ENCODE data around the gene CHCHD6.

CHCHD6 gene

GRCh38 chr3:126983653-126984390 lies 279.8 kb downstream of the CHCHD6 start:
- no peak for DNase-seq

GRCh38 chr3:126984391-126985131 lies 280.5 kb downstream of the CHCHD6 start:
- no peak for DNase-seq

DNA sequence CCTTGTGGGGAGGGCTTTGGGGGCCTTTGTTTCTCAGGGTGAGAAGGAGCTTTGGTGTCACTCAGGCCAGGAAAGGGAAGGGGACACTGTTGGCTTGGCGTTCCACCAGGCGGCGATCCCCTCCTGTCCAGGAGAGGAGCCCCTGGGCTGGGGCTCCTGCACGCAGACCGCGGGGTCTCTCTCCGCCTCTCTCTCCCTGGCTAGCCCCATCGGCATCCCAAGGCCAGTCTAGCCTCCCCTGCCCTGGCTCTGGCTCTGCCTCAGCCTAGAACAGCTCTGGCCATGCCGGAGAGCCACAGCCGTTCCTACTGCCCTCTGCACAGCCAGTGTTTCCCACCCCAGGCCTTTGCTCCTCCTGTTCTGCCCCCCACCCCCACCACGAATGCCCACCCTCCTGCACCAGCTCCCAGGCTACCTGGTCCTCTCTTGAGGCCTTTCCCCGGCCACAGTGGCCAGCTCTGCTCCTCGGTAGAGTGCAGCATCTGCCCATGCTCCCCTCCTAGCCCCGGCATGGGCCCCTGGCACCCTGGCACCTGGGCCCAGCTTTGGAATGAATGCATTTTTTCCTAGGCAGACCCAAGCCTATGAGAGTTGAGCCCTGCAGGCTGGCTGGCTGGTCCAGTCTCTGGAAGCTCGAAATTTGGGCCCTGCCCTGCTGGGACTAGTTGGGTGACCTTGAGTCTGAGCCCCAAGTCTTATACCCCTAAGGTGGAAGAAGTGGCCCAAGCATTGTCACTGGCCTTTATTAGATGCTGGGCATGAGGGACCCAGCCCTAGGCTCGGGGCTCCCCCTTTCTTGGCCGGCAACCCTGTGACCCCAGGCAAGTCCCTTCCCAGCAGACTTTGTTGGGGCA lies 281.3 kb downstream of the CHCHD6 start:
- no peak for DNase-seq

GRCh38 chr3:126986001-126986400 lies 282.0 kb downstream of the CHCHD6 start:
- DNase-seq = no peak

DNA sequence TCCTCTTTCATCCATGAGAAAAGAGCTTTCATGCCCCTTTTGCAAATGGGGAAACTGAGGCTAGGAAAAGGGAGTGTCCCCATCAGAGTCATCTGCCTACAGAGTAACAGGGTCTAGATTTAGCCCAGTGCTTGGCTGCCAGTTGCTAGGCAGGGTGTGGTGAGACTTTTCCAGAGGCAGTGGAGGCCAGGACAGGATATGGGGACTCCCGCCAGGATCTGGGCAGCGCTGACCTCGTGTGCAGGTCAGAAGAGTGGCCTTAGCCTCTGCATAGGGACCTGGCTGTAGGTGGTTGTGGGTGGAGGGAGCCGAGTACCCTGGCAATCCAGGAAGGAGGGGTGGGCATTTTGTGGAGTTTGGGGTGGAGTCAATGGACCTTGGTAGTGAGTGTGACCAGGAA lies 283.1 kb downstream of the CHCHD6 start:
- no peak for DNase-seq

DNA sequence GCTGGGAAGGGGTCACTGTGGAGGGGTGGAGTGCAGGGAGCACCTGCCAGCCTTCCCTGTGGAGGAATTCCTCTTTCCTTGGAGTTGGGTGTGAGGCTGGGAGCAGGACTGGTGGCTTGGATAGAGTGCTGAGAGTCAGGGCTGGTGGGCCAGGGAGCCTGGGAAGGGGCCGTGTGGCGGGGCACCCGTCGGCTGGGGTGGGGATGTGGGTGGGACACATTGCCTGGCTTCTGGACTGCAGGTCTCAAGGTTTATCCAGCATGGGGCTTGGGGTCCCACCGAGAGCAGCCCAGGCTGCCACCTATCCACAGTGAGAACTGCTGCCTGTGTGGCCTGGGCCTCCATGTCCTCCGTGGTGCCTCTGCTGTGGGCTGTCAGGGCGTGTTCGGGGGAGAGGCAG lies 283.6 kb downstream of the CHCHD6 start:
- no peak for DNase-seq

DNA sequence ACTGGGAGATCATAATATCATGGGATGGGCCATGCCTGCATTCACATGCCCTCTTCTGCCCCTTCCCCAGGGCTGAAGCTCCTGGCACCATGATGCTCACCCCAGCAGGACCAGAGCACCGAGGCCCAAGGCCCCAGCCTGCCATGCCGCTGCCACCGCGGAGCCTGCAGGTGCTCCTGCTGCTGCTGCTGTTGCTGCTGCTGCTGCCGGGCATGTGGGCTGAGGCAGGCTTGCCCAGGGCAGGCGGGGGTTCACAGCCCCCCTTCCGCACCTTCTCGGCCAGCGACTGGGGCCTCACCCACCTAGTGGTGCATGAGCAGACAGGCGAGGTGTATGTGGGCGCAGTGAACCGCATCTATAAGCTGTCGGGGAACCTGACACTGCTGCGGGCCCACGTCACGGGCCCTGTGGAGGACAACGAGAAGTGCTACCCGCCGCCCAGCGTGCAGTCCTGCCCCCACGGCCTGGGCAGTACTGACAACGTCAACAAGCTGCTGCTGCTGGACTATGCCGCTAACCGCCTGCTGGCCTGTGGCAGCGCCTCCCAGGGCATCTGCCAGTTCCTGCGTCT lies 284.5 kb downstream of the CHCHD6 start:
- DNase-seq = no peak

DNA sequence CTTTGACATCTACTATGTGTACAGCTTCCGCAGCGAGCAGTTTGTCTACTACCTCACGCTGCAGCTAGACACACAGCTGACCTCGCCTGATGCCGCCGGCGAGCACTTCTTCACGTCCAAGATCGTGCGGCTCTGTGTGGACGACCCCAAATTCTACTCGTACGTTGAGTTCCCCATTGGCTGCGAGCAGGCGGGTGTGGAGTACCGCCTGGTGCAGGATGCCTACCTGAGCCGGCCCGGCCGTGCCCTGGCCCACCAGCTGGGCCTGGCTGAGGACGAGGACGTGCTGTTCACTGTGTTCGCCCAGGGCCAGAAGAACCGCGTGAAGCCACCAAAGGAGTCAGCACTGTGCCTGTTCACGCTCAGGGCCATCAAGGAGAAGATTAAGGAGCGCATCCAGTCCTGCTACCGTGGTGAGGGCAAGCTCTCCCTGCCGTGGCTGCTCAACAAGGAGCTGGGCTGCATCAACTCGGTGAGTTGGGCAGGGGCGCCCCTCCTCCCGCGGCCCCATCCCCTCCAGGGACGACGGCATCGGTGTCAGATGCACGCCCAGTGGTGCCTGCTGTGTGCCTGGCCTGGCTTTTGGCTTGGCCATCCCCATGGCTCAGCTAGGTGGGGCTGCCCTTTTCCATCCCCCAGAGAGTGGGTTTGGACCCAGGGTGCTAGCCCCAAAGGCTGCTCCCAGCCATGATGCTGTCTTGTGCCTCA lies 285.4 kb downstream of the CHCHD6 start:
- DNase-seq = no peak

DNA sequence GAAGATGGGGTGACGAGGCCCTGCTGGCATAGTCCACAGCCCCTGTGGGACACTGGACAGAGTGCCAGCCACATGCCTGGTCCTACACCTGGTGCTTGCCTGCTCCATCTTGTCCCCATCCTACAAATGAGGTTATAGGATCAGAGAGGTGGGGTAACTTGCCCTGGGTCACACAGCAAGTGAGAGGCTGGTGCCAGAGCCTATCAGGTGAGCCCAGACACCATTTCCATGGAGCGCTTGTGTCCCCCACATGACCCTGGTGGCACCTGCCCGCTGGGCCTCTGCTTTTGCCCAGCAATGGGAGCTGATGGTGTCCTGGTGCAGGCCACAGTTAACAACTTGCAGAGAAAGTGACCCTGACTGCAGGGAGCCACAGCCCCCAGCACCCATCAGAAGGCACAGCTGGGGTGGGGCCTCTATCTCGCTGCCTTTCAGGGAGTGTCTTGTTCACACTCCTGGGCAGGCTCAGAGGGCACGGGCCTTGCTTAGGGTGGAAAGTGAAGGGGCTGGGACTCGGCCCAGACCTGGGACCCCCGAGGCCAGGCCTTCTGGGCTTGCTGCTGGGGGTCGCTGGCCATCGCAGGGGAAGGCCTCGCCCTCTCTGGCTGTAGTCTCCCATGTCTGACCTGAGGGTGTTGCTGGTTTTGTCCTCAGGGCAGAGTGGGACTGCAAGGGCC lies 286.1 kb downstream of the CHCHD6 start:
- DNase-seq = no peak

DNA sequence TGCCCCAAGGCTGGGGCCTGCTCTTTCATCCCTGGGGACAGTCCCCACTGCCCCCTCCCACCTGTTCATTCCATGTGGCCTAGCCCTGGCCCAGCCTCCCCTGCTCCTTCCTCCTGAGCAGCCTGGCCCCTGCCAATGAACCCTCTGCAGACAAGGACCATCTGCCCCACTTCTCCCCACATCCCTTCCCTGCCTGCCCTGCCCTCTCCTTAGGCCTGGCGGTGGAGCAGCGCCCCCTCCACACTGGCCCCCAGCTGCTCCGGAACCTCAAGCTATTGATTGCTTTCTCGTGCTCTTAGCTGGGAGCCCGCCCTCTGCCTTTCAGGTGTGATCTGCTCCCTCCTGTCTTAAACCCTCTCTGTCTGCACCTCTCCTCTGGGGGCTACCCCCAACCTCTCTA lies 286.9 kb downstream of the CHCHD6 start:
- DNase-seq = no peak

DNA sequence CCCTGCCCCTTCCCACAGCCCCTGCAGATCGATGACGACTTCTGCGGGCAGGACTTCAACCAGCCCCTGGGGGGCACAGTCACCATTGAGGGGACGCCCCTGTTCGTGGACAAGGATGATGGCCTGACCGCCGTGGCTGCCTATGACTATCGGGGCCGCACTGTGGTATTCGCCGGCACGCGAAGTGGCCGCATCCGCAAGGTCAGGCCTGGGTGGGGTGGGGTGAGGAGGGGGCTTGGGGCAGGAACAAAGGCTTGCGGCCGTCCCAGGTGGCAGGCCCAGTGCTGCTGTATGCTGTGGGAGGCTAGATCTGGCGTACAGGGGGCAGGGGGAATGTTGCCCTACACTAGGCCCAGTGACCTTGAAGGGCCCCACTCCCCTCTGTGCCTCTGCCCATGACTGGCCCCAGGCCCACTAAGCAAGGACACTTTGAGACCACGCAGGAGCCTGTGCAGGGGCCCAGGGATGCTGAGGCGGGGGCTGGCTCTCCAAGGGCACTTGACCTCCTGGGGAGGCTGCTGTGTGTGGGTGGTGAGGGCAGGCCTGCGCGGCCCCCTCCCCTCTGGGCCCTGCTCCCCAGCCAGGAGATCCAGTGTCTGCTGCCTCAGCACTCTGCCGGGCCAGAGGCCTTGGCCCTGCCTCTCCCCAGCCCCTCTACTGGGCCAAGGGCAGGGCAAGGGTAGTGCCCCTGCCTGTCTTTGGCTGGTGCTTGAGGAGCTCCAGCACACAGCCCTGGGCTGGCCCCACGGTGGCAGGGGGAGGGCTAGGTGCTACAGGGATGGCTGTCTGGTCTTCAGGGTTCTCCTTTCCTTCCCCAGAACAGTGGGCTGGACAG lies 287.5 kb downstream of the CHCHD6 start:
- no peak for DNase-seq

DNA sequence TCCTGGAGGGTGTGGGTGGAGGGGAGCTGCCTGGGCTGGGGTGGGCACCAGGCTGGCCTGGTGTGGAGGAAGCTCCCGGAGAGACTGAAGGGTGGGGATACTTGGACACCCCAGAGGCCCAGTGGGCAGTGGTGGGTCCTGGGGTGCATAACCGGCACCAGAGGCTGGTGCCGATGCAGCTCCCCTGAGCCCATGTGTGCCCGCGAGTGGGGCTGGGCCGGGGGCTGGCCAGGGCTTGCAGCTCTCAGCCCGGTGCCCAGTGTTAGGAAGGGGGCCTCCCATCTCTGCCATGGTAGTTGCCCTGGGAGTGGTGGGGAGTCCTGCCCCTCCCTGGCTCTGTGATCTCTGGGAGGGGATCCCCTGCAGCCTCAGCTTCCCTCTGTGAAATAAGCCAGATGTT lies 288.2 kb downstream of the CHCHD6 start:
- DNase-seq = no peak

DNA sequence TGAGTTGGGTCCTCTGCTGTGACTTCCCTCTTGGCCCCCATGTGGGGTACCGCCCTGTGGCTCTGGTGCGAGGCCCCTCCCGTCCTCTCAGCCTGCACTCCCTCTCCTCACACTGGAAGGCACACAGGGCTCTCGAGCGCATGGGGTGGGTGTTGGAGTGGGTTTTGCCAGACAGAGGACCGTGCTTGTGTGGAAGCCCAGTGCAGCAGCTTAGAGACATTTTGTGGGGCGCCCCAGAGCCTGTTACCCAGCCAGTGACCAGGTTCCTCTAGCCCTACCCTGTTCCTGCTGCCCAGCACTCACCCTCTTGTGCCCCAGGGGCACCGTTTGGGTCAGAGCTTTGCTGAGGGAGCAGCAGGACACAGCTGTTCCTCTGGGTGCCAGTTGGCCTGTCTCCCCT lies 288.7 kb downstream of the CHCHD6 start:
- DNase-seq = no peak

DNA sequence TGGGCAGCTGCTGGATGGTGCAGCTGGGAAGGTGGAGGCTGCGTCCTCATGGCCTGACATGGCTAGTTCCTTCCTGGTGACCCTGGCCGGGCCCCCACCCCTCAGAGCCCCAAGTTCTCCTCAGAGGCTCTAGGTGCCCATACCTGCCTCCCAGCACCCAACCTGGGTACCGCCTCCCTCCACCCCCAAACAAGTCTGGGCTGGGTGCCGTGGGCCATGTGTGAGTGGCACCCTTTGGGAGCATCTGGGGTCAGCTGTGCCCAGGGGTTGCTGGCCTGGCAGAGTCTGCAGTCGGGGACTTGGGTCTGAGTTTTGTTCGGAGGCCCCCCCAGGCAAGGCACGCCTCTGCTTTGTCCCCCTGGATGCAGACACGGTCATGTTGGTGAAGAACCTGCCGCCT lies 289.4 kb downstream of the CHCHD6 start:
- no peak for DNase-seq

- no peak for DNase-seq
Measured at GRCh38 chr3:126994661-126995245, 290.7 kb downstream of the CHCHD6 start.

DNA sequence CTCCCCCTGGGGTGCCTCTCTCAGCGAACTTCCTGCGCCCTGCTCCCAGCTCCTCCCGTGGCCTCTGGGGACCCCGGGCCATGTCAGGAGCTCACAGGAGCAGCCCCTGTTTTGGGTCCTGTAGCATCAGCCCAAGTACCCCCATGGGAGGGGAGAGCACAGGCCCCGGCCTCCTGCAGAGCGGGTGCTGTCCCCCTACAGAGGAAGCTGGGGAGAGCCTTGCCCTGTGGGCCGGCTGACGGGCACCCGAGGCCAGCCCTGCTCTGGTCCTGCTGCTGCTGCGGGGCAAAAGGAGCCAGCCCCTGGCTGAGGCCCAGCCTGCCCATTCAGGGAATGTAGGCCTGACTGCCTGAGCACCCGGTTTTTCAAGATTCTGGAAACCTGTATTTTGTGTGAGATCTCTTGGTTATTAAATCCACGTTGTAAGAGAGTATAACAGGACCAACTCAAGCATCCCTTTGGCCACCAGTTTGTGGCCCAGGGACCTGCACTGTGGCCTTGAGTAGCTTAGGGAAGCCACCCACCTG lies 291.3 kb downstream of the CHCHD6 start:
- no peak for DNase-seq

GRCh38 chr3:126995926-126996512 lies 292.0 kb downstream of the CHCHD6 start:
- DNase-seq = no peak

DNA sequence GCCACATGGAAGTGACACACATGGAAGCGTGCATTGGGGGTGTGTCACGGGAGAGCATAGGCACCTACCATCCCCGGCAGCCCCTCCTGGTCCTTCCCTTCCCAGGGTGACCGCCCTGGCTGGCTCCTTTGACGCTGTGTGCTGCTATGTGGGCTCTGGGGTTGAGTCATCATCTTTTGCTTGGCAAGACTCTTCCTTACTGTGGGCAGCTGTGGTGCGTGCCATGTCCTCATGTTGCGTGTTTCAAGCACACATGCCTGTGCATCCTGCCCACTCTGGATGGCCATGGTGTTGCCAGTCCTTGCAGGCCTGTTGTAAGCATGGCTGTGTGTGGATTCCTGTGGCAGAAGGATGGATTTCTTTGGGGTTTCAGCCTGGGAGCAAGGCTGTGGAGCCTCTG lies 292.9 kb downstream of the CHCHD6 start:
- DNase-seq = no peak

DNA sequence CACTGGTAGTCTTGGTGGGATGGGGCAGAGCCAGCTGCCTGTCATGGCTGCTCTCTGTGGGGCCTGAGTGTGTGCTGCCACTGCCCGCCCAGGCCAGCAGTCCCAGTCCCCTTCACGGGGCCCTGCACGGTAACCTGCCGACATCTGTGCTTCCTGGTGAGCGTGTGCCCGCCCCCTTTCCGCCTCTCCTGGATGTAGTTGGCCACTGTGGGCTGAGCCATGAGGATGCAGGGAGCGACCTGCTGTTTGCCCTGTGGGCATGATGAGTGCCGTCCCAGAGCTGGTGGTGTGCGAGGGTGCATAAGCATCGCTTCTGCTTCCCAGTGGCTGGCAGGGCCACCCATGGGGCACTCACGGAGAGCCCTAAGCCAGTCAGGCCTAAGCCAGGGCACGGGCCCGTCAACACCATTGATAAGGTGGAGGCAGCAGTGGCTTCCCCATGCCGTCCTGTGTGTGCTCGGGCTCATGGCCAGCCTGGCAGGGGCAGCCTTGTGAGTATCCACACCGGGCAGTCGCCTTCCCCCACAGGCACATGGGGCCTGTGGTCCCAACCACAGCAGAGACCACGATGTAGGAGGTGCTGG lies 293.5 kb downstream of the CHCHD6 start:
- DNase-seq = no peak

GRCh38 chr3:126998320-126998719 lies 294.3 kb downstream of the CHCHD6 start:
- DNase-seq = no peak
